H1 (cell line): Measurements from ENCODE around the gene PHACTR1. TPM values are rescaled to one million over a fixed set of nuclear protein-coding genes. Genes with fewer than 3 reads are reported as not detected.

ENCODE experiments used
- CTCF ChIA-PET: fragments of 300-600 bp; sonication (Branson Sonifier 250); formaldehyde crosslinking; loops from one replicate; lab custom pipeline; 2021; ENCODE audit not compliant: partially characterized antibody; lab: Charles Lee
- POLR2A ChIA-PET: fragments of 300-600 bp; sonication (Branson Sonifier 250); formaldehyde crosslinking; loops from one replicate; lab custom pipeline; 2021; ENCODE audit warnings: inconsistent platforms; ENCODE audit not compliant: partially characterized antibody; lab: Charles Lee
- DNase-seq, 2 experiments: peaks; one replicate each; pipeline versions ENCODE4 v3.0.0 to v3.0.0-alpha.2; 2010 to 2022; ENCODE audit warnings: low spot score in 2 of 2, low read depth in 1 of 2, mixed read lengths in 1 of 2
- FAIRE-seq: peaks from 2 replicates; lab custom pipeline; 2011; peaks lifted over from hg19 to GRCh38; lab: Jason Lieb, UNC
- H2AFZ ChIP-seq: 2 replicates; pipeline ENCODE4 v1.8.1; 2012; ENCODE audit warnings: low read length, inconsistent platforms
- H2AK5ac ChIP-seq: 2 replicates; pipeline ENCODE4 v1.6.1; 2013; ENCODE audit warnings: low read depth, low read length
- H2BK120ac ChIP-seq: replicated peaks from 2 replicates; pipeline ENCODE3; 2013; ENCODE audit warnings: low read depth, low read length, inconsistent platforms
- H2BK12ac ChIP-seq: 2 replicates; pipeline ENCODE4 v1.6.1; 2013; ENCODE audit warnings: low read depth, low read length
- H2BK15ac ChIP-seq: 2 replicates; pipeline ENCODE4 v1.6.1; 2013; ENCODE audit warnings: low read length
- H2BK20ac ChIP-seq: 2 replicates; pipeline ENCODE4 v1.6.1; 2013; ENCODE audit warnings: low read length
- H2BK5ac ChIP-seq: 2 replicates; pipeline ENCODE4 v1.6.1; 2013; ENCODE audit warnings: low read depth, low read length
- H3K14ac ChIP-seq: 2 replicates; pipeline ENCODE4 v1.6.1; 2013; ENCODE audit warnings: inconsistent platforms; ENCODE audit not compliant: insufficient read length
- H3K18ac ChIP-seq: 2 replicates; pipeline ENCODE4 v1.6.1; 2013; ENCODE audit warnings: low read length; ENCODE audit errors: extremely low read depth
- H3K23ac ChIP-seq: 2 replicates; pipeline ENCODE4 v1.6.1; 2013; ENCODE audit warnings: inconsistent platforms; ENCODE audit not compliant: insufficient read length
- H3K23me2 ChIP-seq: 2 replicates; pipeline ENCODE4 v1.6.1; 2013; ENCODE audit warnings: low read depth, low read length
- H3K27ac ChIP-seq: 2 replicates; pipeline ENCODE4 v1.6.1; 2011; ENCODE audit warnings: low read depth, low read length, inconsistent platforms
- H3K27me3 ChIP-seq, 4 experiments: replicated peaks in 1 of 4; 1 replicate in 1 of 4; 2 replicates in 3 of 4; pipeline versions ENCODE4 v1.6.1 to v1.8.1; 2011 to 2013; ENCODE audit warnings: low read length in 3 of 4, mild to moderate bottlenecking in 3 of 4, inconsistent platforms in 2 of 4, mixed read lengths in 2 of 4, moderate library complexity in 1 of 4; ENCODE audit not compliant: control insufficient read depth in 3 of 4, insufficient read depth in 3 of 4; ENCODE audit errors: extremely low read depth in 1 of 4
- H3K36me3 ChIP-seq, 4 experiments: 2 replicates each; pipeline versions ENCODE4 v1.6.1 to v1.8.1; 2011 to 2013; ENCODE audit warnings: mild to moderate bottlenecking in 4 of 4, low read length in 3 of 4, moderate library complexity in 2 of 4, control low read depth in 1 of 4, inconsistent platforms in 1 of 4; ENCODE audit not compliant: insufficient read depth in 4 of 4, control insufficient read depth in 2 of 4
- H3K4ac ChIP-seq: replicated peaks from 2 replicates; pipeline ENCODE3; 2013; ENCODE audit warnings: low read length, low read depth, mixed read lengths, inconsistent platforms; ENCODE audit not compliant: insufficient read length
- H3K4me1 ChIP-seq, 4 experiments: replicated peaks in 1 of 4; 1 replicate in 1 of 4; 2 replicates in 3 of 4; pipeline versions ENCODE4 v1.6.1 to v1.8.1; 2011 to 2013; ENCODE audit warnings: low read length in 3 of 4, inconsistent platforms in 2 of 4, mixed read lengths in 1 of 4; ENCODE audit not compliant: insufficient read depth in 4 of 4, control insufficient read depth in 3 of 4
- H3K4me2 ChIP-seq, 2 experiments: 2 replicates each; pipeline versions ENCODE4 v1.6.1 to v1.8.1; 2011 to 2013; ENCODE audit warnings: low read depth in 2 of 2, low read length in 2 of 2, control low read depth in 1 of 2, inconsistent platforms in 1 of 2, mild to moderate bottlenecking in 1 of 2; ENCODE audit not compliant: insufficient read depth in 1 of 2
- H3K4me3 ChIP-seq, 4 experiments: fragments of 200-600, 300-600 bp in 1 of 4; sonication (generic), shearing (Covaris generic), sonication (Bioruptor Twin) in 1 of 4; 2 replicates each; pipeline versions ENCODE4 v1.5.1 to v1.8.1; 2011 to 2016; ENCODE audit warnings: low read length in 4 of 4, low read depth in 3 of 4, control low read depth in 2 of 4, inconsistent platforms in 2 of 4, mild to moderate bottlenecking in 2 of 4, mixed read lengths in 1 of 4, moderate library complexity in 1 of 4; ENCODE audit not compliant: insufficient read depth in 2 of 4; ENCODE audit errors: extremely low read depth in 1 of 4
- H3K56ac ChIP-seq: replicated peaks from 2 replicates; pipeline ENCODE3; 2013; ENCODE audit warnings: low read depth, mild to moderate bottlenecking, mixed read lengths, low read length, inconsistent platforms; ENCODE audit not compliant: insufficient read length
- H3K79me1 ChIP-seq: 2 replicates; pipeline ENCODE4 v1.6.1; 2013; ENCODE audit warnings: low read depth, low read length, control low read depth
- H3K79me2 ChIP-seq, 2 experiments: 2 replicates each; pipeline versions ENCODE4 v1.6.1 to v1.8.1; 2012 to 2013; ENCODE audit warnings: low read length in 2 of 2, mild to moderate bottlenecking in 2 of 2, inconsistent platforms in 1 of 2; ENCODE audit not compliant: insufficient read depth in 2 of 2, control insufficient read depth in 1 of 2
- H3K9ac ChIP-seq, 4 experiments: replicated peaks in 1 of 4; 1 replicate in 1 of 4; 2 replicates in 3 of 4; pipeline versions ENCODE4 v1.6.1 to v1.8.1; 2011 to 2013; ENCODE audit warnings: low read depth in 3 of 4, low read length in 3 of 4, control low read depth in 2 of 4, mild to moderate bottlenecking in 2 of 4, moderate library complexity in 2 of 4, inconsistent platforms in 1 of 4; ENCODE audit errors: extremely low read depth in 1 of 4
- H3K9me3 ChIP-seq, 2 experiments: 2 replicates each; pipeline versions ENCODE4 v1.6.1 to v1.8.1; 2012 to 2013; ENCODE audit warnings: mild to moderate bottlenecking in 2 of 2, moderate library complexity in 2 of 2, control low read depth in 1 of 2, inconsistent platforms in 1 of 2, low read depth in 1 of 2, low read length in 1 of 2, mixed read lengths in 1 of 2; ENCODE audit not compliant: insufficient read depth in 2 of 2
- H4K20me1 ChIP-seq, 2 experiments: replicated peaks in 1 of 2; 2 replicates each; pipeline versions ENCODE3 to v1.8.1; 2011 to 2013; ENCODE audit warnings: inconsistent platforms in 2 of 2, low read length in 2 of 2, mild to moderate bottlenecking in 1 of 2; ENCODE audit not compliant: insufficient read depth in 2 of 2, control insufficient read depth in 1 of 2
- H4K5ac ChIP-seq: 2 replicates; pipeline ENCODE4 v1.6.1; 2013; ENCODE audit warnings: low read length, low read depth, mixed read lengths, inconsistent platforms; ENCODE audit not compliant: insufficient read length
- H4K8ac ChIP-seq: 2 replicates; pipeline ENCODE4 v1.8.0; 2013; ENCODE audit warnings: mild to moderate bottlenecking, moderate library complexity, low read length, inconsistent platforms; ENCODE audit not compliant: insufficient read depth; ENCODE audit errors: extremely low read depth
- H4K91ac ChIP-seq: replicated peaks from 2 replicates; pipeline ENCODE3; 2013; ENCODE audit warnings: low read length, mixed read lengths, inconsistent platforms; ENCODE audit not compliant: insufficient read length
- BACH1 ChIP-seq: IDR thresholded peaks from 2 replicates; pipeline ENCODE4 v1.6.1; 2012; ENCODE audit warnings: low read length, improper control_type of control experiment
- HDAC2 ChIP-seq, 2 experiments: fragments of 300-600 bp in 1 of 2; sonication (generic) in 1 of 2; IDR thresholded peaks; 2 replicates each; pipeline ENCODE4 v1.6.1; 2011 to 2012; ENCODE audit warnings: low read depth in 2 of 2, low read length in 2 of 2, mild to moderate bottlenecking in 2 of 2, moderate library complexity in 2 of 2, borderline replicate concordance in 1 of 2, inconsistent platforms in 1 of 2
- SP1 ChIP-seq: IDR thresholded peaks from 2 replicates; pipeline ENCODE4 v1.6.1; 2011; ENCODE audit warnings: low read depth, low read length
- TBP ChIP-seq: IDR thresholded peaks from 2 replicates; pipeline ENCODE4 v1.6.1; 2011; ENCODE audit warnings: low read depth, low read length, improper control_type of control experiment
- TEAD4 ChIP-seq: IDR thresholded peaks from 2 replicates; pipeline ENCODE4 v1.6.1; 2012; ENCODE audit warnings: low read depth, low read length, inconsistent platforms, mixed read lengths
- YY1 ChIP-seq: IDR thresholded peaks from 2 replicates; pipeline ENCODE4 v1.6.1; 2011; ENCODE audit warnings: low read depth, mild to moderate bottlenecking, low read length
- WGBS, 2 experiments: shearing (Covaris generic) in 1 of 2; methylation state at CpG; one replicate each; pipeline versions ENCODE4 v1.1.6 to v1.1.7; 2013 to 2015; ENCODE audit warnings: low lambda C conversion rate in 2 of 2, mixed read lengths in 2 of 2, inconsistent platforms in 1 of 2, low coverage in 1 of 2, missing lambda C conversion rate in 1 of 2; ENCODE audit not compliant: insufficient replicate concordance in 2 of 2, insufficient coverage in 1 of 2, insufficient read length in 1 of 2; ENCODE audit errors: extremely low coverage in 1 of 2, missing lambda C conversion rate in 1 of 2; 5-methylcytosine and 5-hydroxymethylcytosine counted together
- polyA plus RNA-seq, 7 experiments: library from polyadenylated mRNA; depleted of rRNA in 3 of 7; stranded (reverse) in 5 of 7; unstranded in 2 of 7; fragments of >200 nt in 5 of 7; fragments of 200-250 nt in 2 of 7; gene quantifications; 1 replicate in 5 of 7; 2 replicates in 1 of 7; 4 replicates in 1 of 7; pipeline versions ENCODE4 v1.2.1 to v1.2.3, GENCODE V29; 2011 to 2013; ENCODE audit warnings: missing spikeins in 2 of 7, mixed read lengths in 2 of 7
- total RNA-seq: library from RNA; stranded (reverse); fragmentation: NEBNext Ultra II Directional; extraction: Animal tissue kit (Norgen Biotek cat#: 25700); gene quantifications from 2 replicates; pipeline ENCODE4 v1.2.1, GENCODE V29; 2021

Gene PHACTR1
- total and polyA plus RNA-seq, 2 of the 8 experiments (the other 6 are each of a cell fraction or from before 2014, with no cell fraction given): 3.9 to 17.1 TPM

DNA sequence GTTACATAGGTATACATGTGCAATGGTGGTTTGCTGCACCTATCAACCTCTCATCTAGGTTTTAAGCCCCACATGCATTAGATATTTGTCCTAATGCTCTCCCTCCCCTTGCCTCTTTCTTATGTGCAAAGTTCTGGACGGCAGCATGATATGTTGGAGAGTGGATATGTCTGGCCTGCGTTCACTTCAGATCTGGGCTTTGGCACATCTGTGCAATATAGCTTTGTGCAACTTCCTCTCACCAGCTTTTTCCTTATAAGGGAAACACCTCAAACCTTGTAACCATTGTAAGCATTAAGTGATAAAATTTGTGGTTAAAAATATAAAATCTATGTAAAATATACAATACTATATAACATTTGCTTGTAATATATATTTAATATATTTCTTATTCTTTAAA is 288.0 kb downstream of the PHACTR1 start:
- no peak overlapping the region for H3K4me2 ChIP-seq
- H3K14ac ChIP-seq: no peak overlapping the region
- no peak overlapping the region for H3K27ac ChIP-seq
- no peak overlapping the region for H2BK15ac ChIP-seq
- no peak overlapping the region for H2BK20ac ChIP-seq
- no peak overlapping the region for H3K18ac ChIP-seq
- H2AFZ ChIP-seq: no peak overlapping the region
- no peaks in the 10 kb centered on the region; a peak in 1 of 4 replicates for H3K79me2 ChIP-seq
- no peaks in the 10 kb centered on the region; a peak in 1 of 7 replicates for H3K4me1 ChIP-seq
- no peak overlapping the region for H2BK12ac ChIP-seq
- no peaks in the 10 kb centered on the region for H3K23me2 ChIP-seq
- H3K9me3 ChIP-seq: no peaks in the 10 kb centered on the region
- no peaks in the 10 kb centered on the region for H4K20me1 ChIP-seq
- no peaks in the 10 kb centered on the region for H3K79me1 ChIP-seq
- H2BK5ac ChIP-seq: no peak overlapping the region
- no peak overlapping the region for H4K91ac ChIP-seq
- no peak overlapping the region for H2AK5ac ChIP-seq
- H4K5ac ChIP-seq: no peak overlapping the region
- FAIRE-seq: no peak
- TF ChIP-seq TBP (no peak), HDAC2 (IDR thresholded peaks at IDR 0.05; ENCODE audit: borderline replicate concordance in 1 of 2, low read depth in 2 of 2, low read length in 2 of 2) (no peak), SP1 (no peak), TEAD4 (no peak), BACH1 (no peak), YY1 (no peak)
- no peak overlapping the region for H3K4me3 ChIP-seq
- H3K27me3 ChIP-seq: peaks cover 0 to 1% (median 0%) of the 10 kb centered on the region in 4 experiments; a peak in 1 of 7 replicates
- no peak overlapping the region for H3K9ac ChIP-seq
- ChIA-PET POLR2A (no interaction called here), CTCF (interaction anchor here (0.6 to 0.7 kb wide), 2 partner anchors 94 to 159 kb away, joined by 4 read pairs; no protein-coding TSS in a partner anchor)
- H3K23ac ChIP-seq: no peak overlapping the region
- H4K8ac ChIP-seq: no peak overlapping the region
- WGBS, 2 experiments: 97% methylated on average over 2 of the region's 2 CpGs; no CpG with 5 or more reads in 1 of the 2 experiments
- no peak overlapping the region for H3K56ac ChIP-seq
- H3K4ac ChIP-seq: no peak overlapping the region
- no peaks in the 10 kb centered on the region for H3K36me3 ChIP-seq
- no peak for DNase-seq
- H2BK120ac ChIP-seq: no peak overlapping the region
